ENCODE data around the gene SLC1A3.

SLC1A3 gene

DNA sequence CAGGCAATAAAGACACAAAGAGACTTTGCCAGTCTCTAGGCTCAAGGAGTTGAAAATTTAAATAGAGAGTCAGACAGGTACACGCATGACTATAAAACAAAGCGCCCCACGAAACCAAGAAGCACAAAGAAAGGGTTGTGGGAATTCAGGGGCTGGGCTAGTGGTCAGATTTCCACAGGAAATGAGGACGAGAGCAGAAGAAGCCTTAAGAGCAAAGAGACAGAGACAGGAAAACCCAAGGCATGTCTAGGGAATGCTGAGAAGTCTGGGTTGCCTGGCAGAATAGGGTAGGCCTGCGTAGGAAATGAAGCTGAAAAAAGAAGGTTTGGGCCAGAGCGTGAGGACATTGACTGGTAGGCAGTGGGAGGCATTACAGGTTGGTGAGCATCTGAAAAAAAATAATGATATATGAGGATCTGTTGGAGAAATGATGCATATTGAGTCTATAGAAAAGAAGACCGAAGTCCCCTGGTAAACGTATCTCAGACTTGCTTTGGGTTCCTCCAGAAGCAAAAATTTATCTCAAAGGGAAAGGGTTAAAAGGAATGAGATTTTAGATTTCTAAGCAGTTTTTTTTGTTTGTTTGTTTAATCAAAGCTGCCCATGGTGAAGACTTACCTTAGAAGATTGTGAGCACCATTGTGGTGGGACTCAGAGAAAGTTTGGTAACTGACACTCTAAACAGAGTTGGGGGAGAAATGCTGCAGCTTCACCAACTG lies 51.8 kb downstream of the SLC1A3 start:
- DNase-seq = no peak

DNA sequence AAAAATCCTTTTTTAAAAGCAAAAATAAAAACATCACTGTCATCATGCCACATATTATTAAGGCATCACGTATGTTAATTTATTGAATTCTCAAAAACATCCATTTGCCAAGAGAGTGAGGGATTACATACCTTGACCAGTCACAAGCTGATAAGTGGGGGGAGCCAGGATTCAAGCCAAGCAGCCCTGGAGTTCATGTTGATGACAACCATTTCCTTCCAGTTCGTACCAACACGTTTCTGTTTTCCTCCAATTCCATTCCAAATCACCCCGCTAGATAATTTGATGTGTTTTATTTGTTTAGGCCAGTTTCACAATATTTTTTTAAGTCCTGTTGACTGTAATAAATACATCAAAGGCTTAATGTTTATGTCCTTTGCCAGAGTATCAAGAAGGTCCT lies 53.0 kb downstream of the SLC1A3 start:
- DNase-seq = no peak

DNA sequence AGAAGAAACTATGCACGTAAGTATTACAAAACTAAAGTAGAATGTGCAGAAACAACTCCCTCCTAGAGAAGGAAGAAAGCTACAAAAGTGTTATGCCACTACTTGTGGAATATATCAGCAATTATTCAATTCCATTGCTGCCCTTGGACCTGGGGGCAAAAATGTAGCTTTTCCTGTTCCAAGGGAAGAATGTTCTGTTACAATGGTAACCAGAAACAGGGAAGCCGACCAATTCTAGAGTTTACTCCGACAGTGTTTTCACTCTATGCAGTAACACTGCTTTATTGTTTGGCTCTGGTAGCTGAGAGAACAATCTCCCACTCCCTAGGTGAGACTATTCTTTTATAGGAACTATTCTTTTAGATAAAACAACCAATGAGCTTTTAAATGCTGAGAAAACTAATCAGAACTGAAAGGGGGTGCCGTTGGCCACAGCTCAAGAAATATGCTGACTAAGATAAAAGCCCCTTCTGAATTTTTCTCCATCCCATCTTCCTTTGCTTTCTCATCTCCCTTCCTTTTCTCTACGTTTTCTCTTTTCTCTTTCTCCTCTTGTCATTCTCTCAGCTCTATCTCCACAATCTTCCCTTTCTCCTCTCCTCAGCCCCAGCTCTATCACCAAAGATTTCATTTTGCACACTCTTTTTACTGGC lies 54.1 kb downstream of the SLC1A3 start:
- DNase-seq = no peak

DNA sequence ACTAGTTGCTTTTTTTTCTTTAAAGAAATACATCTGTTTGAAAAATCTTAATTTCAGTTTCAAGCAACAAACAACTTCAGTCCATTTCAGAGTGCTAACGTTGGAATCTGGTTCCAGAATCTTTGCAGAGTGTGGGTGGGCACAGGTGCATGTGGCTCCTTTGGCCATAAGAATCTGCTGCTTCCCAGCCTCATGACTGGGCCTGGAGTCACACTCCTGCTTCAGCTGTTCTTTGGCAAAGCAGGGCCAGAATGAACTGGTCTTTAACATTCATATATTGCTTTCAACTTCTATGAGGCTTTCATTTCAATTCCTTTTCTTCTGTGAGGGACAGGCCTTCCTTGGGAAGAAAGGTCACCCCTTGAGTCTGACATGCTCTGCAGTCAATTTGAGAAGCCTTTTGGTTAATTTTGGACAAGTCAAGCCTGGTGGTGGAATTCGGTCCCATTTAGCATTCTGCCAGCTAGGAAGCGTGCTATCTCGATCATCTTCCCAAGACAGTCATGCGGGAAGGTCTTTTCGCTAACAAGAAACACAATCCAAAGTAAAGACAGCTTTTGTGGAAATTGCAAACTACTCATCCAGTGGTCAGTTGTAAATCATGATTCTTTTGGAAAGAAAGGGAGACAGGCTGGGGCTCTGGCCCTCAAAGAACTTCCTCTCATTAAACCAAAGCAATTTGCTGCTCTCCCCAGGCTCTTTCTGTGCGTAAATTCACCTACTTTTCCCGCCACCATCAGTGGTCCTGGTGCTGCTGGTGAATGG lies 55.2 kb downstream of the SLC1A3 start:
- no peak for DNase-seq

DNA sequence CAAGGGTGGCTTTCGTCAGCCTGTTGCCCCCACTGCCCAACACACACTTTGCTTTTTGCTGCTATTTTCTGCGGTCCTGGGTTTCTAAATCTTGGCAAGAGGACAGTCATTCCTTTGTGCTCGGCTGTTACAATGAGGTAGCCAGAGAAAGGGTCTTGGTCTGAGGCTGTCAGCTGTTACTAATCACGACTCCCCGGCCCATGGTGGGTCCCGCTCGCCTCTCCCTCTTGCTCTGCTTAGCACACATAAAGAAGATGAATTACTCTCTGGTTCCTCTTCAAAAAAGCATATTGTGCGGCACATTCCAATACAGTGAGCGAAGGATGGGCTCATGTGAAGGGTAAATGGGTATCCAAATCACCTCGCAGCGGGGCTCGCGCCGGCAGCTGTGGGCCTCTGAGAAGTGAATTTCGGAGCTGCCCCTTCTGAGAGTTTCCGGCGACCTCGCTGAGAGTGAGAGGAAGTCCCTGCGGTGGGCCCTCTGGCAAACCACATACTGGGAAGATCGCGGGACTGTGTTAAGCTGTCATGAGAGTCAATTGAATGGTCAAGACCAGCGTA lies 56.0 kb downstream of the SLC1A3 start:
- DNase-seq = no peak

DNA sequence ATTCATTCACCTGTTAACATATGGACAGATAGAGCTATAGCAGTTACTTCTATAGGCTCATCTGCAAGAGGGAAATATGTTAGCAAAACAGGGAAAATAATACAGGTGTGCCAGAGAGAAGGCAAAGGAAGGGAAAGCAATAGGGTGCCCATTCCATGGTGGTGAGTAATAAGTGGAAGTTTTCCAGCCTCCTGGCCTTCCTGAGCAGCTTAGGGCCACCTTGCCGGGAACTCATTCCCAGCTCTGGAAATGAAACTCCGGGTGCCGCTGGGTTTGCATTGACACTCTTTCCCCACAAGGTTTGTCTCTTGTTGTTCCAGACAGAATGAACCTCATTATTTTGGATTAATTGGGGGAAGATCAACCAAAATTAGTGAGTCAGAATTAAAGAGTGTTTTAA lies 58.4 kb downstream of the SLC1A3 start:
- peak; percentile 77 for DNase-seq

DNA sequence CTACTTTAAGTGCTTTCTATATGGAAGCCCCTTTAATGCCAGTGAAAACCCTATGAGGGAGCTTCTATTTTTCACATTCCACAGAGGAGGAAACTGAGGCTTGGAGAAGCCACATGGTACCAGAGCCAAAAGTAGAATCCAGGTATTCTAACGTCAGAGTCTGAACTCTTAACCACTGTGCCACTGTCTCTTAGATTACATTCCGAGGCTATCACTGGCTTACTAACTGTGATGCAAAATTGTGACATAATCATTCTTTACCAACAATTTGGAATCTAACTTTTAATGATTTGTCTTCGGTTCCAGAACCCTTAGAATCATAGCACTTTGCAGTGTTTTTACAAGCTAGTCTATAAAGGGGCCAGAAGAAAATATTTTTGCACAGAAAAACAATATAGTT lies 59.2 kb downstream of the SLC1A3 start:
- DNase-seq = peak; percentile 34

DNA sequence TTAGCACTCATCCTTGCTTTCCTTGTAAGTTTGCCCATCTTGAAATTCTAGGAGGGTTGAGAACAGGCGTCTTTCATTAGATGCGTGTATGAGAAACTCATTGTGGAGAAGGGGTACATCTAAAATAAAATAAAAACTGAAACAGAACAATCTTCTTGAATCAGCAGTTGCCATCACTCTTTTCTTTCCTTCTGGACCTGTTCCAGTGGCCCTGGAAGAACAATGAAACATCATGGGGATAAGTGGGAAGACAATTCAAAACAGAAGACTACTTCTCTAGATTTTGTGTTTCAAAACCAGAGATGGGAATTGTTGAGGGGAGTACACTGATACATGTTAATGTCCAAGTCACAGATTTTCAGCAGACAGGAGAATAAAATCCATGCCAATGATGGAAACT lies 59.9 kb downstream of the SLC1A3 start:
- no peak for DNase-seq

DNA sequence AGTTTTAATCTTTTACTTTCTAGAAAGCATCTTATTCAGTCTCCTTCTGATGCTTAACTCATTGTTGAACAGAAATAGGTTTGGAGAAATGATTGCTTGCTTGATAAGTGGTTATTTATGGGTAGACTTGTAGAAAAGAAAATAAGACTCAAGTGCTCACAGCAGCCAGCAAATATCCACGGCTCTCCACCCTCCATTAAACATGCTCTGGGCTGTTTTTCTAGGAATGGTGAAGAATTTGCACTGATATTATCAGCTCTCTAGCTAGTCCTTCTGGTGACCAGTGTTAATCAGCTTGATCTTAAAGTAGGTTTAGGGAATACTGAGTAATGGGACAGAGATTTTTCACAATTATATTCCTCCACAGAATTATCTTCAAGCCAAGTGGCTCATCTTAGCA lies 60.6 kb downstream of the SLC1A3 start:
- no peak for DNase-seq

DNA sequence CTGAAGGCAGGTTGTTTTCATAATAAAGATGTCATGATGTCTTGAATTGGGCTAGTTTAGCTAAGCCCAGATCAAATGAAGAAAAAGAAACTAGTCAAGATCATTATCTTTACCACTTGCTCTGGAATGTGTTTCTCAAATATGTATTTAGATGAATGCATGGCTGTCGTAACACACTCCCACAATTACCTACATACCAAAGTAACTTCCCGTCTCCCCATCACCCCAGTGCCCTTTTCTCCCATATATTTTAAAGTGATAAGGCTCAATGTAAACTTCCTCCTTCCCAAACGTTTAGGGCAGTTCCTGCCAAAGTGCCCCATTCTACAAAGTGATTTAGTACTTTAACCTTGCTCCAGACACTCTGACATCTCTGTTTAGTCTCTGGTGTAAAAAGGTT lies 61.4 kb downstream of the SLC1A3 start:
- DNase-seq = peak; percentile 70

DNA sequence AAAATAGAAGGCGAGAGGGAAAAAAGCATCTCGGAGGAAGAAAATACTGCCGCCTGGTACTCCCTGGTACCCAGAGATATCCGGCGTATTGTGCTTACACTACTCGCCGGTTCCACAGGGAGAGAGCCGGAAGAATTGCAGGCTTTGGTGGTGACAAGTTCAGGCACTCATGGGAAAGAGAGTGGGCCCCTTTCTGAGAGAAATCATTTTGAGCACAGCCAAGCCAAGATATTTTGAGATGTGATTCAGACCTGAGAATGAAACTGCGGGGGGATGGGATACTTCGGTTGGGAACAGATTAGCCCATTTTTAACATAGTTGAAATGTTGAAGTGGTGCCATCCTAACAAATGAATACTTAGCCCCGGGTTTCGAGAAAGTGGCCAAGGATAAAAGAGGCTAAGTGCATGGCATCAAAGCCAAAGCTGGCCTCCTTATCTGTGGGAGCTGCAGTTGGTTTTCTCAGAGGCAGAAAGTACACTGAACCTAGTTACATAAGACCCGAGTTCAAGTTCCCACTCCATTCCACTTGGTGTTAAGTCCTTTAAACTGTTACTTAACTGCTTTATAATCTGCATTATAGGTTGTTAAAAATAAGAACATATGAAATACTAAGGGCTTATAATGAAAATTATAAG lies 62.7 kb downstream of the SLC1A3 start:
- DNase-seq = peak; percentile 11

DNA sequence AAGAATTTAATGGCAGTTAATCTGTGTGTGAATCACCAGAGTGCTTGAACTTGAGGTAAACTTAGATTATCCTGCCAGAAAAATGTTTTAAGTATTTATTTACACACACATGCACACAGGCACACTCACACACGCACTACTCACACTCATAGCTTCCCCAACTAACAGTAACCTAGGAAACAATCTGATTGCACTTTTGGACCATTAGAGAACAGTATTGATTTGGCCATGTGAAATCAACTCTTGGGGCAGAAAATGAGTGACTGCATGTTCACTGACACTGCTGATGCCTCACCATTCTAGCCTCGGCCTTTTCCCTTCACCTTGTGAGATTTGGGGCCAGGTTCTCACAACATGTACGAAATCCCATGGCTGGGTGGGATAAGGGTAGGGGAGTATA lies 64.1 kb downstream of the SLC1A3 start:
- DNase-seq = no peak

DNA sequence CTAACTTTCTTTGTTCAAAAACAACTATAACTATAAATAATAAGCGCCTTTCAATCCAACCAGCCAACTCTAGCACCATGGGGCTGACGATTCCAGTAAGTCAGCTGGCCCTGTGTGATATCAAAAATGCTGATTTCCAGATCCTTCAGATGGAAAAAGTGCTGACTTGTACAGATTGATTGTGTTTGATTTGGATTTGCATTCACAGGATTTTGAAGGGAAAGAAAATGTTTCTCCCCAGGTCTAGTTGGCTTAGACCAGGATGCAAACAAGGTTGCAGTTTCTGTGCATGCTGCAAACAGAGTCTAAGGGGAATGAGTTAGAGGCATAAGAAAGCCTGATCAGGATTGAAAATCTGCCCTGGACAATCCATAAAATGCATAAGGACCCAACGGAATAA lies 68.9 kb downstream of the SLC1A3 start:
- no peak for DNase-seq

DNA sequence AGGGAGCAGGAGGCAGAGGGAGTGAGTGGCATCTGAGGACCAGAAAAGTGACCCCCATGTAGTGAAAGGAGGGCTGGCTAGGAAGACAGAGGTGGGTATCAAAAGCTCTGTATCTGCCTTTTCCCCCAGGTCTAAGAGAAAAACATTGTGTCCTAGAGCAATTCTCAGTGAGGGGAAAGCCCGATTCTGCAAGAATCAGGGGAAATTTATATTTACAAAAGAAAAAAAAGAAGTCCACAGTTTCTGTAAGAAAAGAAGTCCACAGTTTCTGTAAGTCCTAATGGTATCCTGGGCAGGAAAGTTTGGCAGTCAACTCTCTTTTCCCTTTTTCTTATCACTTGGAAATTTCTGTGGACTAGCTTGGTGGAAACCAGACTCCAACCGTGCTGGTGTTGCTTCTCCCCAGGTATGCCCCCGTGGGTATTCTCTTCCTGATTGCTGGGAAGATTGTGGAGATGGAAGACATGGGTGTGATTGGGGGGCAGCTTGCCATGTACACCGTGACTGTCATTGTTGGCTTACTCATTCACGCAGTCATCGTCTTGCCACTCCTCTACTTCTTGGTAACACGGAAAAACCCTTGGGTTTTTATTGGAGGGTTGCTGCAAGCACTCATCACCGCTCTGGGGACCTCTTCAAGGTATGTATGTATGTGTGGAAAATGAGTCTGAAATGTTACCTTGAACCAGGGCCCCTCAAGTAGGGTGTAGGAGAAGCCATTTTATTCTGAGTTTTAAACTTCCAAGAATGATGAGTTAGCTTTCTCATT lies 73.0 kb downstream of the SLC1A3 start:
- no peak for DNase-seq

DNA sequence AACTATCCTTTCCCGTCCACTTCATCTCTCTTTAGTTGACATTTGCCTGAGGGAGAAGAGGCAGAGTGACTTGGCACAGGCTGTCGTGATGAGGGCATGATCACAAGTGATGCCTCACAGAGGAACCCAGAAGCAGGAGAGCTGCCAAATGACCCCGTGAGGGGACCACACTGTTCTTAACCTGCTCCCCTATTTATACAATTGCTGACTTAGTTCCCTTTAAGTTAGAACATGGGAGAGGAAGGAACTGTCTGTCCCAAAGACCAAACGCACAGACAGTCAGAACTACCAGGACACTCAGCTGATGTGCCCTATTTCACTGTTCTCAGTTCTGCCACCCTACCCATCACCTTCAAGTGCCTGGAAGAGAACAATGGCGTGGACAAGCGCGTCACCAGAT lies 73.7 kb downstream of the SLC1A3 start:
- DNase-seq = no peak

DNA sequence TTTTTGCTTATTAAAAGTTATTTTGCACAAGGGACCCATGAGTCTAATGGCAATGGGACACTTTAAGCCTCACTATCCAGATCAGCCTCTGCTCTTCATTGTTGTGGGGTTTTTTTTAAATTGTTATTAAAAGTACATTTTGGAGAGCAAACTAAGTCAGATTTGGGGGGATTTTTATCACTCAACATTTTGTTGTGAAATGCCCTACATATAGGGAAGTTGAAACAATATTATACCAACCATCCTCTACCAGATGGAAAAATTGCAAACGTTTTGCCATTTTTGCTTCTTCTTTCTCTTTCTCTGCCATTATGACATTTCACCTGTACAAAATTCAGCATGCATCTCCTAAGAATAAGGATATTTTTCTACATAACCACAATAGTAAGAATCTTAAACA lies 75.3 kb downstream of the SLC1A3 start:
- DNase-seq = no peak

DNA sequence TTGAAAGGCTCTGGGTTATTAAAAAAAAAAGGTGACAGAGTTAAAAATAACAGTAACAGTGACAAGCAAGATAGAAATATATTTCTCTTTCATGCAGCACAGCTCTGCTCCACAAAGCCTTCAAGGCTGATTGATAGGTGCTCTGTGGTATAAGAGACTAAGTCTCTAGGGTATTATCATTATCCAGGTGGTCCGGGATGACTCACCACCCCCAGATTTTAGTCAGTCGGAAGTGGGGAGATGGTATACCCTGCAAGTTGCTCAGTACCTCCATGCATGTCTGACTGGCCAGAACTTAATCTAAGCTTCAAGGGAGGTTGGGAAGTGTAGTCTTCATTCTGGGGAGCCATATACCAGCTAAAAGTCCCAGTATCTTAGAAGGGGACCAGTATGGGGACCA lies 76.1 kb downstream of the SLC1A3 start:
- no peak for DNase-seq

DNA sequence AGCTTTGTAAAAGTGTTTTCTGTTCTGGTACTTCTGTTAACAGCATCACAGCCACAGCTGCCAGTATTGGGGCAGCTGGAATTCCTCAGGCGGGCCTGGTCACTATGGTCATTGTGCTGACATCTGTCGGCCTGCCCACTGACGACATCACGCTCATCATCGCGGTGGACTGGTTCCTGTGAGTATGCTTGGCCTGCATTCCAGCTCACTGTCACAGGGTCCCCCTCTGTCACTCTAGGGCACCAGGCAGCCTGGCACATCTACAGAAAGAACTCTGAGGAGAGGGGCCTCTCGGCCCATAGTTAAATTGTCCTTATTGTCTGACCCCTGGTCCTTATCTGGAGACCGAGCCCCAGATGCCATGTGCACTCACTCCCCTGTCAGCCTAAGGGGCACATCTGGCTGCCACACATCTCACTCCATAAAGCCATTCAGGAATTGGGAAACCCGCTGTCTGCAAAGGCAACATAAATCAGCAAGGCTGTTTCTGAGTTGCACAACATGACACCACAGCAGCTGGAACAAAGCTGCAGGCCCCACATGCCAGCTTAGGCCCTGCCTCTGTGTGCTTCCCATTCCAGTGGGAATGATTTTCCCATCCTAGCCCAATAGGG lies 77.5 kb downstream of the SLC1A3 start:
- no peak for DNase-seq

DNA sequence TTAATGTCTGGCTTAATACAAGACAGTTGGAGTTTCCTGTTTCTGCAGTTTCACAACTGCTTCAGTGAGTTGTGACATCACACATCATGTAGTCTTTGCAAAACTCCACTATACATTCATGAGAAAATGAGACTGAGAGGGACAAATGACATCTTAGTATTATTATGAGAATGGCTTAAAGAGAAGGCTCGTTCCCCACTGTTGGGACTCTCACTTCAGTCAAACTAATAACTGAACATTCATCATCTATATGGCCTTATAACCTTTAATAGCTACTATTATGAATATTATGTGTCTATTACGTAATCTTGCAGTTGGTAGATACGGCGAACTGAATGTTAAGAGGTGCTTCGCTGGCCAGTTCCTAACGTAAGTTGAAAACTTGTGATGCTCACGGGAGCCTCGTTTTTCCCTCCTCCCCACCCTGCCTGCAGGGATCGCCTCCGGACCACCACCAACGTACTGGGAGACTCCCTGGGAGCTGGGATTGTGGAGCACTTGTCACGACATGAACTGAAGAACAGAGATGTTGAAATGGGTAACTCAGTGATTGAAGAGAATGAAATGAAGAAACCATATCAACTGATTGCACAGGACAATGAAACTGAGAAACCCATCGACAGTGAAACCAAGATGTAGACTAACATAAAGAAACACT lies 79.4 kb downstream of the SLC1A3 start:
- DNase-seq = no peak

DNA sequence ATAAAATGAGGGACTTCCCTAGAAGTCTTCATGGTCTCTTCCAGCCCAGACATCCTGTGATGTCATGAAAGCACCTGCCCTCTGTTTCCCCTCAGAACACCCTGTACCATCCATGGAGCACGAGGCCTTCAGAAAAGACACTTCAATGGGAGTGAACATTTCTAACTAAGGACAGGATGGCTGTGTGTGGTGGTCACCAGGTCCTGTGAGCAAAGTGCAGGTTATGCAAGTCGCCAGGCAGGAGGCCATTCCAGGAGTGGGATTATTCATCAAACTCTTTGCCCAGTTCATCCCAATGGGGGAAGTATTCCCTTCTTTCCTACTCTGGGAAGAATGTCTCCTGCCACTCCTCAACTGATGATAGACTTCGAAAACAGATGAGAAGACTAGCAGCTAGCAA lies 80.5 kb downstream of the SLC1A3 start:
- DNase-seq = no peak

DNA sequence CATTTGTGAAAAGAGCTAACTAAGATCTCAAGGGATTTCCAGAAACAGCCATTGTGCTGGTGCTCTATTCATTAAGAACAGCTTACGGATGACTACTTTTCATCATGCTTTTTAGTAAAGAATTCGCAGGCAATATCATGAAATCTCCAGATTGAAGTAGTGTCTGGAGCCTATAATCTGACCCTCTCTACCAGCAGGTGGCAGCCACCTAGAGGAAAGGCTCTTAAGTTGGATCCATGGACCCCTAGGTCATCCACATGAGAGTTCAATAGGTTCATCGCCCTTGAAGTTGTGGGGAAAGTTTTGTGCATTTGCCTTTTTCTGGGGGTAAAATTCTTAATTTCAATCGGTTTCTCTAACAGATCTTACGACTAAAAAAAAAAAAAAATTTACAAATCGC lies 82.3 kb downstream of the SLC1A3 start:
- DNase-seq = no peak

DNA sequence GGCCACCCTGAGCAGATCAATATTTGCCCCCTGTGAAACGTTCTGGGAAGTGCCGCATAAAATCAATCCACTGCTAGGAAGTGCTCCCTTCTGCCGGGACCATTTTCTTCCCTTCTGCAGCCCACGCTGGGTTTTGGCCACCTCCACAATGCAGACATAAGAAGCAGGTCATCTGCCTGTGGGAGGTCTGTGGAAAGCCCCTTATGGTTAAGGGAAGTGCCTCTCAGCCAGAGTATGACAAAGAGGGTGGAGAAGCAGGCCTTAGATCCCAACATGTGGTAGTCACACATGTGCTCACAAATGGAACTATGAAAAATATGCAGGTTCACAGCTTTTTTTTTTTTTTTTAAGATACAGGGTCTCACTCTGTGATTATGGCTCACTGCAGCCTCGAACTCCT lies 82.8 kb downstream of the SLC1A3 start:
- peak; percentile 45 for DNase-seq
